Measurements from ENCODE around the gene ST14.

ST14 gene

DNA sequence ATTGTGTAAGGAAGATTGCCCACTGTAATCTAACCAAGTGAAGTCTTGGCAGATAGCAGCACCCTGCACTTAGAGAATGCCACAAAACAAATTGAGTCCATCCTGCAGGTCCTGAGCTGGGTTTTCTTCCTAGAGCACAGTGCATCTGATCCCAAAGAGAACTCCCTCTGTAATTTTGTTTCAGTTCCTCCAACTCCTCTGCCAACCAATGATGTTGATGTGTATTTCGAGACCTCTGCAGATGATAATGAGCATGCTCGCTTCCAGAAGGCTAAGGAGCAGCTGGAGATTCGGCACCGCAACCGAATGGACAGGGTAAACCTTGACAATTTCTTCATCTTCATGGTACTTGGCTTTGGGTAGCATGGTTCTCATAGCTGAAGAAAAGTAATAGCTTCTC, 33.1 kb upstream of the ST14 start:
- Histone ChIP-seq H3K4me3 (ENCODE audit: insufficient read length, low read depth) (no peak overlapping the region), H3K9ac (ENCODE audit: insufficient read length, low read depth) (no peak overlapping the region), H3K27me3 (ENCODE audit: insufficient read depth, insufficient read length) (no peaks in the 10 kb centered on the region), H3K4me1 (ENCODE audit: insufficient read depth, insufficient read length) (no peaks in the 10 kb centered on the region), H3K9me3 (ENCODE audit: insufficient read depth, low read length) (peaks cover 8% of the 10 kb centered on the region; the same call in 1 of the 2 replicates), H3K36me3 (ENCODE audit: insufficient read depth, insufficient read length, low read length) (peaks cover 98% of the 10 kb centered on the region)
- no peak for DNase-seq (ENCODE audit: low read depth, low spot score)
- no peak for TF ChIP-seq ZNF274 (IDR thresholded peaks at IDR 0.05; ENCODE audit: low read depth, low read length)
- TF ChIP-seq YY1 (IDR thresholded peaks at IDR 0.05; ENCODE audit: insufficient read depth, insufficient read length), result no peak
- TF ChIP-seq SUZ12 (IDR thresholded peaks at IDR 0.05; ENCODE audit: extremely low read depth, insufficient read depth, insufficient read length), result no peak

DNA sequence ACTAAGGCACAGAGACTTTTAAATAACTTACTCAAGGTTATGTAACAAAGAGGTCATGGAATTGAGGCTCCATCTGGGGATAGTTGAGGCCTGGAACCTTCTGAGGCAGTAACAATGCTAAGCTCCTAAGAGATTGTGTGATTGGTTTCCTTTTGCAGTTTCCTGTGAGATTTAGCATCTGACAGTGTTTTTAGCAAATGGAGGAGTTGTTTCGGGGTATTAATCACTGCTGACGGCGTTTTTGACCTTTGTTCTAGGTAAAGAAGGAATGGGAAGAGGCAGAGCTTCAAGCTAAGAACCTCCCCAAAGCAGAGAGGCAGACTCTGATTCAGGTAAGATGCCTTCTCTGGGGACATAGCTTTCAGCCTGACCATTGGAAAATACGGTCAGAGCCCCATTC, 32.1 kb upstream of the ST14 start:
- Histone ChIP-seq H3K4me1 (ENCODE audit: insufficient read depth, insufficient read length) (no peaks in the 10 kb centered on the region), H3K9ac (ENCODE audit: insufficient read length, low read depth) (no peak overlapping the region), H3K27me3 (ENCODE audit: insufficient read depth, insufficient read length) (no peaks in the 10 kb centered on the region), H3K4me3 (ENCODE audit: insufficient read length, low read depth) (no peak overlapping the region), H3K9me3 (ENCODE audit: insufficient read depth, low read length) (peaks cover 18% of the 10 kb centered on the region), H3K36me3 (ENCODE audit: insufficient read depth, insufficient read length, low read length) (peaks cover 93% of the 10 kb centered on the region)
- TF ChIP-seq YY1 (IDR thresholded peaks at IDR 0.05; ENCODE audit: insufficient read depth, insufficient read length) (no peak), SUZ12 (IDR thresholded peaks at IDR 0.05; ENCODE audit: extremely low read depth, insufficient read depth, insufficient read length) (no peak), ZNF274 (IDR thresholded peaks at IDR 0.05; ENCODE audit: low read depth, low read length) (no peak)
- DNase-seq (ENCODE audit: low read depth, low spot score), result no peak

GRCh38 chr11:130128626-130129025, 31.0 kb upstream of the ST14 start:
- H3K4me1 ChIP-seq (ENCODE audit: insufficient read depth, insufficient read length), result no peaks in the 10 kb centered on the region
- peaks cover 30% of the 10 kb centered on the region for H3K9me3 ChIP-seq (ENCODE audit: insufficient read depth, low read length)
- no peak for DNase-seq (ENCODE audit: low read depth, low spot score)
- no peak overlapping the region for H3K9ac ChIP-seq (ENCODE audit: insufficient read length, low read depth)
- no peaks in the 10 kb centered on the region for H3K27me3 ChIP-seq (ENCODE audit: insufficient read depth, insufficient read length)
- TF ChIP-seq ZNF274 (IDR thresholded peaks at IDR 0.05; ENCODE audit: low read depth, low read length) (no peak), YY1 (IDR thresholded peaks at IDR 0.05; ENCODE audit: insufficient read depth, insufficient read length) (no peak), SUZ12 (IDR thresholded peaks at IDR 0.05; ENCODE audit: extremely low read depth, insufficient read depth, insufficient read length) (no peak)
- no peak overlapping the region for H3K4me3 ChIP-seq (ENCODE audit: insufficient read length, low read depth)
- peaks cover 93% of the 10 kb centered on the region for H3K36me3 ChIP-seq (ENCODE audit: insufficient read depth, insufficient read length, low read length)

DNA sequence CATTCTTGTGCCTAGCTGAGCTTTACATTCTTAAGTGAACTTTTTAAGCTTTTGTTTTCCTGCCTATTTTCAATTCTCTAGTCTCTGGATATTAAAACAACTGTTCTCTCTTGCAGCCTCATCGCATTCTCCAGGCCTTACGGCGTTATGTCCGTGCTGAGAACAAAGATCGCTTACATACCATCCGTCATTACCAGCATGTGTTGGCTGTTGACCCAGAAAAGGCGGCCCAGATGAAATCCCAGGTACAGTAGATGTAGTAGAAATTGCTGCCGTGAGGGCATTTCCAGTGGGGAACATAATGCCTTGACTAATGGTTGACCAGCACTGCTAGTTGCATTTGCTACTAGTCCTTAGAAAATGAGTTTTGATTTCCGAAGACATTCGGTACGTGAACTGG, 29.7 kb upstream of the ST14 start:
- H3K4me3 ChIP-seq (ENCODE audit: insufficient read length, low read depth), result no peak overlapping the region
- no peak for DNase-seq (ENCODE audit: low read depth, low spot score)
- no peak for TF ChIP-seq ZNF274 (IDR thresholded peaks at IDR 0.05; ENCODE audit: low read depth, low read length)
- no peak for TF ChIP-seq YY1 (IDR thresholded peaks at IDR 0.05; ENCODE audit: insufficient read depth, insufficient read length)
- no peak overlapping the region for H3K9ac ChIP-seq (ENCODE audit: insufficient read length, low read depth)
- peaks cover 94% of the 10 kb centered on the region for H3K36me3 ChIP-seq (ENCODE audit: insufficient read depth, insufficient read length, low read length)
- no peaks in the 10 kb centered on the region for H3K4me1 ChIP-seq (ENCODE audit: insufficient read depth, insufficient read length)
- no peaks in the 10 kb centered on the region for H3K27me3 ChIP-seq (ENCODE audit: insufficient read depth, insufficient read length)
- H3K9me3 ChIP-seq (ENCODE audit: insufficient read depth, low read length), result peaks cover 36% of the 10 kb centered on the region

DNA sequence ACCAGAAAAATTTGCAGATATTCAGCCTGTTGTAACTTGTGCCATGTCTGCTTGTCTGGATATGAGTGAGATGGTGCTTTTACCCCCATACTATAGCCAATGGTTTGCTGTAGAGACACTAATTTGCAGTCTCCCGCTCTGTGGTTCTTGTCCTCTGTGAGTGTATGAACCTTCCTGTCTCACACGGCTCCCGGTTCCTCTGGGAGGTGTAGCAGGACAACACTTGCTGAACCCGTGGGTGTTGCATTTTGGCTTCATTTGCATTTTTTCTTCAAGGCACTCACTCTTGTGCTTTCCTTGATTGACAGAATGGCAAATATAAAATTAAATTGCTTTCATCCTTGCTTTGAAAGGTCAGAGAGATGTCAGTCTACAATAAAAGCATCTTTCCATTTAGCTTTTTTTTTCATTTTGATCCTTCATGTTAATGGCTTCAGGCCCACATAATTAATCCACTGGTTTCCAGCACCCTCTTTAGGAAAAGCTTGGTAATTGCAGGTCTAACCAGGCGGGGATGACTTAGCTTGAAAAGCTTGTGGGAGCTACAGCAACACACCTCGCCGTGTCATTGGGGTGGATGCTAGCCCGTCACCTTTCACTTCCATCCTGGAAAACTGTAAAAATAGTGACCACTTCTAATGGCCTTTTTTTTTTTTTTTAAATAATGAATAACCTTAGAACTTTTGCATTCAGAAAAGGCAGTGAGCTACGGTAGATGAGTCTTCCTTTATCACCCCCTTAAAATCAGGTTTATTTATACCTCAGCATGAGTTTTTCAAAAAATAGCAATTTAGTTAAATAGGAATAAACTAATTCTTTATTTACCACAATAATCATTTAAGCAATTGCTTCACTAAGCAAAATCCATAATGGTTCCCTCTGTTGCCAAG, 27.4 kb upstream of the ST14 start:
- TF ChIP-seq SUZ12 (IDR thresholded peaks at IDR 0.05; ENCODE audit: extremely low read depth, insufficient read depth, insufficient read length) (no peak), ZNF274 (IDR thresholded peaks at IDR 0.05; ENCODE audit: low read depth, low read length) (no peak), YY1 (IDR thresholded peaks at IDR 0.05; ENCODE audit: insufficient read depth, insufficient read length) (no peak)
- peaks cover 36% of the 10 kb centered on the region for H3K9me3 ChIP-seq (ENCODE audit: insufficient read depth, low read length)
- no peaks in the 10 kb centered on the region for H3K4me1 ChIP-seq (ENCODE audit: insufficient read depth, insufficient read length)
- peak; percentile 35 for DNase-seq (ENCODE audit: low read depth, low spot score)
- H3K4me3 ChIP-seq (ENCODE audit: insufficient read length, low read depth), result no peak overlapping the region
- H3K36me3 ChIP-seq (ENCODE audit: insufficient read depth, insufficient read length, low read length), result peaks cover 94% of the 10 kb centered on the region
- no peak overlapping the region for H3K9ac ChIP-seq (ENCODE audit: insufficient read length, low read depth)
- no peaks in the 10 kb centered on the region for H3K27me3 ChIP-seq (ENCODE audit: insufficient read depth, insufficient read length)

DNA sequence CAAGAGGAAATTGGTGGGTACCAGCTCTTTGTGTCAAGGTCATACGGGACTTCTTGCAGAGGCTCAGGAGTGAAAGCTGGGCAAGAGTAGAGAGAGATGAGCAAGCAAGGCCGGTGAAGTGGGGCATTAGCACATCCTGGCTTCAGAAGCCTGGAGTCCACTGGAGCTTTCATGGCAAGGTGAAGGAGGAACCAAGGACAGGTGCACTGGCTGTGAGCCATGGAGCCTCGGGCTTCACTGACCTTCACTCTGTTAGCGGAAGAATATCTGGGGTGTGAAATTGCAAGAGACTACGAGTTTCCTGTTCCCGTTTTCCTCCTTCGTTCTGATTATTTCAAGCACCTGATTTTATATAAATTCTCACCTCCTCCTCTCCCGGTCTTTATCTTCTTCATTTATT, 25.9 kb upstream of the ST14 start:
- H3K4me1 ChIP-seq (ENCODE audit: insufficient read depth, insufficient read length), result no peaks in the 10 kb centered on the region
- H3K9me3 ChIP-seq (ENCODE audit: insufficient read depth, low read length), result peaks cover 36% of the 10 kb centered on the region
- no peaks in the 10 kb centered on the region for H3K27me3 ChIP-seq (ENCODE audit: insufficient read depth, insufficient read length)
- TF ChIP-seq YY1 (IDR thresholded peaks at IDR 0.05; ENCODE audit: insufficient read depth, insufficient read length) (no peak), ZNF274 (IDR thresholded peaks at IDR 0.05; ENCODE audit: low read depth, low read length) (no peak), SUZ12 (IDR thresholded peaks at IDR 0.05; ENCODE audit: extremely low read depth, insufficient read depth, insufficient read length) (no peak)
- H3K4me3 ChIP-seq (ENCODE audit: insufficient read length, low read depth), result no peak overlapping the region
- DNase-seq (ENCODE audit: low read depth, low spot score), result no peak
- peaks cover 91% of the 10 kb centered on the region for H3K36me3 ChIP-seq (ENCODE audit: insufficient read depth, insufficient read length, low read length)
- H3K9ac ChIP-seq (ENCODE audit: insufficient read length, low read depth), result no peak overlapping the region

DNA sequence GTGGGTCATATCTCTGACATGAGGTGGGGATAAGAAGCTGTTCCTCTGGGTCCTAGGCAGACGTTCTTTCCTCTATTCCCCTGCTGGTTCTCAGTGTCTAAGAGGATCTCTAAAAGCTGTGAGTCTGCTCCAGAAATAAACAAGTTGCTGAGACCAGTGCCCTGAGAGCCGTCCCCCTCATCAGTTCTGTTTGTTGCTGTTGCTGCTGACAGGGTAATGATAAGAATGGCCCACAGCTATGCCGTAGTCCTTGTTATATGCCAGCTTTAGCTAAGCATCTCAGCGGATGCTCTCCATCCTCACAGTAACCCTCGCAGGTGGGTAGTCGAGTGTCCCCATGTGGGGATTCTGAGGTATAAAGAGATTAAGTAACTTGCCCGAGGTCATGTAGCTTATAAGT, 23.5 kb upstream of the ST14 start:
- H3K9me3 ChIP-seq (ENCODE audit: insufficient read depth, low read length), result peaks cover 31% of the 10 kb centered on the region
- H3K36me3 ChIP-seq (ENCODE audit: insufficient read depth, insufficient read length, low read length), result peaks cover 88% of the 10 kb centered on the region
- no peak overlapping the region for H3K9ac ChIP-seq (ENCODE audit: insufficient read length, low read depth)
- TF ChIP-seq YY1 (IDR thresholded peaks at IDR 0.05; ENCODE audit: insufficient read depth, insufficient read length) (no peak), SUZ12 (IDR thresholded peaks at IDR 0.05; ENCODE audit: extremely low read depth, insufficient read depth, insufficient read length) (no peak), ZNF274 (IDR thresholded peaks at IDR 0.05; ENCODE audit: low read depth, low read length) (no peak)
- no peaks in the 10 kb centered on the region for H3K27me3 ChIP-seq (ENCODE audit: insufficient read depth, insufficient read length)
- no peaks in the 10 kb centered on the region for H3K4me1 ChIP-seq (ENCODE audit: insufficient read depth, insufficient read length)
- no peak overlapping the region for H3K4me3 ChIP-seq (ENCODE audit: insufficient read length, low read depth)
- DNase-seq (ENCODE audit: low read depth, low spot score), result no peak

Data from NT2/D1 (cell line).